Ishikawa (cell line): ENCODE measurements around the gene TTC9B.

ENCODE experiments used
- CEBPB ChIP-seq: IDR thresholded peaks from 2 replicates; pipeline ENCODE4 v1.6.1; 2012
- EGR1 ChIP-seq: IDR thresholded peaks from 2 replicates; pipeline ENCODE4 v1.6.1; 2012
- NFIC ChIP-seq: IDR thresholded peaks from 2 replicates; pipeline ENCODE4 v1.6.1; 2012
- RAD21 ChIP-seq: IDR thresholded peaks from 2 replicates; pipeline ENCODE4 v1.6.1; 2012; ENCODE audit warnings: low read depth
- TAF1 ChIP-seq: IDR thresholded peaks from 2 replicates; pipeline ENCODE4 v1.6.1; 2012; ENCODE audit warnings: low read depth, mild to moderate bottlenecking
- TEAD4 ChIP-seq: IDR thresholded peaks from 2 replicates; pipeline ENCODE4 v1.6.1; 2012
- ZBTB7A ChIP-seq: IDR thresholded peaks from 2 replicates; pipeline ENCODE4 v1.6.1; 2012; ENCODE audit warnings: low read depth
- TF ChIP-seq, protein P1 (sequence below): IDR thresholded peaks from 2 replicates; pipeline ENCODE4 v1.6.1; 2012; ENCODE audit warnings: low read depth, mild to moderate bottlenecking
- TF ChIP-seq, protein P2 (sequence below): IDR thresholded peaks from 2 replicates; pipeline ENCODE4 v1.6.1; 2012

Gene TTC9B

DNA sequence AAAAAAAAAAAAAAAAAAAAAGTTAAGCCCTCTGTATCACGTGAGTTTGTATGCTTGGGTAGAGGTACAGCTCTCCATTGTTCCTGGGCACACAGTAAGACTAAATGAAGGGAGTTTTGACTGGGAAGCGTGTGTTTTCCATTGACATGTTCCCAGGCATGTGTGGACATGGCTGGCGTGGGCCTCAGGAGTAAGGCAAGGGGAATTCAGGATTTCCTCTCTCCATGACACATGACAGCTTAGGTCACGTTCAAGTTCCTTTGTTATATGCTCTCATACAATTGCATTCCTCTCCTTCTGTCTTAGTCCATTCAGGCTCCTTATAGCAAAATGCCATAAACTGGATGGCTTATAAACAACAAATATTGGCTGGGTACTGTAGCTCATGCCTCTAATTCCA is 44.1 kb downstream of the TTC9B start:
- no peak for TF ChIP-seq ZBTB7A
- TF ChIP-seq, protein P1, sequence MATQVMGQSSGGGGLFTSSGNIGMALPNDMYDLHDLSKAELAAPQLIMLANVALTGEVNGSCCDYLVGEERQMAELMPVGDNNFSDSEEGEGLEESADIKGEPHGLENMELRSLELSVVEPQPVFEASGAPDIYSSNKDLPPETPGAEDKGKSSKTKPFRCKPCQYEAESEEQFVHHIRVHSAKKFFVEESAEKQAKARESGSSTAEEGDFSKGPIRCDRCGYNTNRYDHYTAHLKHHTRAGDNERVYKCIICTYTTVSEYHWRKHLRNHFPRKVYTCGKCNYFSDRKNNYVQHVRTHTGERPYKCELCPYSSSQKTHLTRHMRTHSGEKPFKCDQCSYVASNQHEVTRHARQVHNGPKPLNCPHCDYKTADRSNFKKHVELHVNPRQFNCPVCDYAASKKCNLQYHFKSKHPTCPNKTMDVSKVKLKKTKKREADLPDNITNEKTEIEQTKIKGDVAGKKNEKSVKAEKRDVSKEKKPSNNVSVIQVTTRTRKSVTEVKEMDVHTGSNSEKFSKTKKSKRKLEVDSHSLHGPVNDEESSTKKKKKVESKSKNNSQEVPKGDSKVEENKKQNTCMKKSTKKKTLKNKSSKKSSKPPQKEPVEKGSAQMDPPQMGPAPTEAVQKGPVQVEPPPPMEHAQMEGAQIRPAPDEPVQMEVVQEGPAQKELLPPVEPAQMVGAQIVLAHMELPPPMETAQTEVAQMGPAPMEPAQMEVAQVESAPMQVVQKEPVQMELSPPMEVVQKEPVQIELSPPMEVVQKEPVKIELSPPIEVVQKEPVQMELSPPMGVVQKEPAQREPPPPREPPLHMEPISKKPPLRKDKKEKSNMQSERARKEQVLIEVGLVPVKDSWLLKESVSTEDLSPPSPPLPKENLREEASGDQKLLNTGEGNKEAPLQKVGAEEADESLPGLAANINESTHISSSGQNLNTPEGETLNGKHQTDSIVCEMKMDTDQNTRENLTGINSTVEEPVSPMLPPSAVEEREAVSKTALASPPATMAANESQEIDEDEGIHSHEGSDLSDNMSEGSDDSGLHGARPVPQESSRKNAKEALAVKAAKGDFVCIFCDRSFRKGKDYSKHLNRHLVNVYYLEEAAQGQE = no peak
- no peak for TF ChIP-seq EGR1
- TF ChIP-seq TAF1 = no peak
- TF ChIP-seq TEAD4 = no peak
- no peak for TF ChIP-seq RAD21
- TF ChIP-seq CEBPB = no peak
- TF ChIP-seq, protein P2, sequence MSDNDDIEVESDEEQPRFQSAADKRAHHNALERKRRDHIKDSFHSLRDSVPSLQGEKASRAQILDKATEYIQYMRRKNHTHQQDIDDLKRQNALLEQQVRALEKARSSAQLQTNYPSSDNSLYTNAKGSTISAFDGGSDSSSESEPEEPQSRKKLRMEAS = no peak
- TF ChIP-seq NFIC = no peak
